ENCODE data around the gene TRIM16. TPM values are rescaled to one million over a fixed set of nuclear protein-coding genes. Genes with fewer than 3 reads are reported as not detected.
"Not testable (repeated sequence)": the region's sequence is repeated elsewhere in the genome, so short reads cannot be mapped to it uniquely, and the experiment has no call there.

Gene TRIM16
- total RNA-seq, 1 experiment from 2014 or later: 10.9 TPM

DNA sequence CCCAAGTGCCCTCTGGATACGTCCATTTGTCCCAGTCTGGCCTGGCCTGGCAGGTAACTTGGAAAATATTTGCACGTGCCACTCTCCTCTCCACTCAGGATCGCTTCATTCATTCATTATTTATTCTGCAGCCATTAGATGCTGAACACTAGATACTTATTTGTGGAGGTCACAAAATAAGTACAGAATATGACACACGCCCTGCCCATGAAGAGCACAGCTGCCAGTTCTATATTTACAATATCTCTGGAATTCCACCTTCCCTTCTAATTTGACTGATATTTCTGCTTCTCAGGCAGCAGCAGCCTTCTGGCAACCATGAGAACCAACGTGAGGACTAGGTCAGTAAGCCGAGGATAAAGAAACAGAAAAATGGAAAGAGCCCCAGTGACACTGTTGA is 20.9 kb downstream of the TRIM16 start:
- H3K4me1 ChIP-seq (ENCODE audit: low read length): no peaks in the 10 kb centered on the region
- no peak overlapping the region for H2AFZ ChIP-seq (ENCODE audit: low read length)
- no peak for DNase-seq
- H3K9ac ChIP-seq (ENCODE audit: low read length): no peak overlapping the region
- no peaks in the 10 kb centered on the region for H3K9me2 ChIP-seq (replicated peaks; ENCODE audit: insufficient read depth, low read length)
- no peak overlapping the region for H3K4me2 ChIP-seq (ENCODE audit: low read depth, low read length, poor library complexity, severe bottlenecking)
- no peaks in the 10 kb centered on the region for H3K36me3 ChIP-seq (ENCODE audit: insufficient read depth, low read length)
- no peaks in the 10 kb centered on the region for H3K79me2 ChIP-seq (ENCODE audit: low read length)
- H3K9me3 ChIP-seq (ENCODE audit: low read length): no peaks in the 10 kb centered on the region
- H3K27me3 ChIP-seq (ENCODE audit: low read length): no peaks in the 10 kb centered on the region
- no peak overlapping the region for H3K4me3 ChIP-seq (ENCODE audit: low read length)
- H4K20me1 ChIP-seq (ENCODE audit: insufficient read depth, low read depth, low read length): no peaks in the 10 kb centered on the region
- H3K27ac ChIP-seq (ENCODE audit: low read length): no peak overlapping the region

DNA sequence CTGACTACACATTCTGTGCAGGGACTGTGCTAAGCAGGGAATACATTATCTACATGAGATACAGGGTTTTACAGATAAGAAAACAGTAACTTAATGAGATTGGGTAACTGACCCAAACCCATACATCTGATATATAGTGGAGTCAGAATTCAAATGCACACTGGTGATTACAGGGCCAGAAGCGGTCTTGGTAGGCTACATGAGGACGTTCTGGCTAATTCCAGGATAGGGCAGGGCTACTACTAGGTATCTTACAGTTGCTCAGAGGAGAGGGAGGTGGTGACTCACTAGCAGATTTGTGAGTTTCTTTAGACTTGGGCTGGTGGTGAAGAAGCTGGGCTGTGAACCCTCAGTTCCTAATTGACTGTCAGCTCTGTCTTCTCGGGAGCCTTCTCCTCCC is 21.4 kb downstream of the TRIM16 start:
- H3K4me3 ChIP-seq (ENCODE audit: low read length): no peak overlapping the region
- no peak for DNase-seq
- no peak overlapping the region for H3K4me2 ChIP-seq (ENCODE audit: low read depth, low read length, poor library complexity, severe bottlenecking)
- no peaks in the 10 kb centered on the region for H3K27me3 ChIP-seq (ENCODE audit: low read length)
- H3K79me2 ChIP-seq (ENCODE audit: low read length): no peaks in the 10 kb centered on the region
- no peak overlapping the region for H3K9ac ChIP-seq (ENCODE audit: low read length)
- H3K9me2 ChIP-seq (replicated peaks; ENCODE audit: insufficient read depth, low read length): no peaks in the 10 kb centered on the region
- no peaks in the 10 kb centered on the region for H3K4me1 ChIP-seq (ENCODE audit: low read length)
- no peak overlapping the region for H2AFZ ChIP-seq (ENCODE audit: low read length)
- H4K20me1 ChIP-seq (ENCODE audit: insufficient read depth, low read depth, low read length): no peaks in the 10 kb centered on the region
- no peaks in the 10 kb centered on the region for H3K36me3 ChIP-seq (ENCODE audit: insufficient read depth, low read length)
- H3K27ac ChIP-seq (ENCODE audit: low read length): no peak overlapping the region
- H3K9me3 ChIP-seq (ENCODE audit: low read length): no peaks in the 10 kb centered on the region

DNA sequence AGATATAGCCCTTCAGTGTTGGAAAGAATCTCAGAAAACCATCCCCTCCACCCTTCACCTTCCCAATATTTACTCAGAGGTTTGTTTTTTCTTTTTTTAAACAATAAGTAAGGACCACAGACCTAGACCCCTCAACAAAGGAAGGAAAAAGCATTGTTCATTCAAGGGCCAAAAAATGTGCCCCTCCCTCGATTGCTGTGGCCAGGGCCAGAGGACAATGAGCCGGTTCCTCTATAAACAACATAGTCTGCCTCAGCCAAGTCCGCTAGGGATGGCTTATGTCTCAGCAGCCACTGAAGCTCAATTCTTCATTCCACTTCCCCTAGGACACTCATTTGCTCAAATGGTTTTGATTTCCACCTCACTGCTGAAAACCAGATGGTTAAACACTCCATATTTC is 24.0 kb downstream of the TRIM16 start:
- Histone ChIP-seq H3K36me3 (ENCODE audit: insufficient read depth, low read length) (no peaks in the 10 kb centered on the region), H3K27ac (ENCODE audit: low read length) (no peak overlapping the region), H3K79me2 (ENCODE audit: low read length) (no peaks in the 10 kb centered on the region), H3K4me1 (ENCODE audit: low read length) (no peaks in the 10 kb centered on the region), H3K9me2 (replicated peaks; ENCODE audit: insufficient read depth, low read length) (no peaks in the 10 kb centered on the region), H2AFZ (ENCODE audit: low read length) (no peak overlapping the region), H3K4me3 (ENCODE audit: low read length) (no peak overlapping the region), H3K4me2 (ENCODE audit: low read depth, low read length, poor library complexity, severe bottlenecking) (no peak overlapping the region), H3K27me3 (ENCODE audit: low read length) (no peaks in the 10 kb centered on the region), H3K9me3 (ENCODE audit: low read length) (no peaks in the 10 kb centered on the region), H3K9ac (ENCODE audit: low read length) (no peak overlapping the region), H4K20me1 (ENCODE audit: insufficient read depth, low read depth, low read length) (no peaks in the 10 kb centered on the region)
- no peak for DNase-seq

DNA sequence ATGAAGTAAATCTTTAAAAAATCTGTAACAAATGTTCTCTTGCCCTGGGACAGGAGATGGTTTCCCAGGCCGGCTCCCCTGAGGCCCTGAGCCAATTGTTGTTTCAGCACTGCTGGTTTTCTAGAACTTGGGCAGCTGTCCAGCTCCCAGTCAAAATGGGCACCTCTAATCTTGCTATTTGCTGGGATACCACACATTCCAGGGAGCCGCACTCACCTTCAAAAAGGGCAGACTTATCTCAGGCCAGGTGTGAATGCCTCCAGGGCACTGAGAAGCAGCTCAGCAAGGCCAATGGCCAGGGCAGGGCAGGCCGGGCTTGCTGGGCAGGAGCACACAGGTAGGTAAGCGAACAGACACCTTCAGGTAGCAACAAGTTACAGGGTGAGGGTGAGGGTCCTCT is 24.4 kb downstream of the TRIM16 start:
- no peaks in the 10 kb centered on the region for H3K9me2 ChIP-seq (replicated peaks; ENCODE audit: insufficient read depth, low read length)
- H3K4me1 ChIP-seq (ENCODE audit: low read length): no peaks in the 10 kb centered on the region
- H4K20me1 ChIP-seq (ENCODE audit: insufficient read depth, low read depth, low read length): no peaks in the 10 kb centered on the region
- H3K79me2 ChIP-seq (ENCODE audit: low read length): no peaks in the 10 kb centered on the region
- H3K27ac ChIP-seq (ENCODE audit: low read length): no peak overlapping the region
- H3K27me3 ChIP-seq (ENCODE audit: low read length): no peaks in the 10 kb centered on the region
- no peak overlapping the region for H3K4me2 ChIP-seq (ENCODE audit: low read depth, low read length, poor library complexity, severe bottlenecking)
- H3K36me3 ChIP-seq (ENCODE audit: insufficient read depth, low read length): no peaks in the 10 kb centered on the region
- H3K4me3 ChIP-seq (ENCODE audit: low read length): no peak overlapping the region
- H3K9ac ChIP-seq (ENCODE audit: low read length): no peak overlapping the region
- no peaks in the 10 kb centered on the region for H3K9me3 ChIP-seq (ENCODE audit: low read length)
- peak; percentile 24 for DNase-seq
- no peak overlapping the region for H2AFZ ChIP-seq (ENCODE audit: low read length)

DNA sequence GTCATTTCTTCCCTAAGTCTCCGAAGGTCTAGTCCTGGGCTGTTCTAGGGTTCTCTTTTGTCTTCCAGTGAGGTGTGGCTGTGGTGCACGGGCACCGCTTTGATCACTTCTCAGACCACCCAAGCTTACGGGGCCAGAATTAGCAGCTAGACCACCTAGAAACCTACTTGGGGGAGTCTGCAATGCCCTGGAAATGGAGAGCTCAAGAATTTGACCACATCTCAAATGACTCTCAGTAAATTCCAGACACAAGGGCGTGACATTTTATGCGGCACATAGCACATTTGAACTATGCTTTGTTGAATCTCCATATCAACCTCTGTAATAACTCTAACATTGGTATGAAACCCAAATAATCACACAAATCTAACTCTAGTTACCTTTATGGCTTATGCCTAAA is 24.9 kb downstream of the TRIM16 start:
- no peak for DNase-seq
- Histone ChIP-seq H3K27me3 (ENCODE audit: low read length) (no peaks in the 10 kb centered on the region), H3K79me2 (ENCODE audit: low read length) (no peaks in the 10 kb centered on the region), H4K20me1 (ENCODE audit: insufficient read depth, low read depth, low read length) (no peaks in the 10 kb centered on the region), H3K4me2 (ENCODE audit: low read depth, low read length, poor library complexity, severe bottlenecking) (no peak overlapping the region), H3K27ac (ENCODE audit: low read length) (no peak overlapping the region), H3K4me3 (ENCODE audit: low read length) (no peak overlapping the region), H3K9me2 (replicated peaks; ENCODE audit: insufficient read depth, low read length) (no peaks in the 10 kb centered on the region), H3K9me3 (ENCODE audit: low read length) (no peaks in the 10 kb centered on the region), H3K9ac (ENCODE audit: low read length) (no peak overlapping the region), H3K36me3 (ENCODE audit: insufficient read depth, low read length) (no peaks in the 10 kb centered on the region), H2AFZ (ENCODE audit: low read length) (no peak overlapping the region), H3K4me1 (ENCODE audit: low read length) (no peaks in the 10 kb centered on the region)

DNA sequence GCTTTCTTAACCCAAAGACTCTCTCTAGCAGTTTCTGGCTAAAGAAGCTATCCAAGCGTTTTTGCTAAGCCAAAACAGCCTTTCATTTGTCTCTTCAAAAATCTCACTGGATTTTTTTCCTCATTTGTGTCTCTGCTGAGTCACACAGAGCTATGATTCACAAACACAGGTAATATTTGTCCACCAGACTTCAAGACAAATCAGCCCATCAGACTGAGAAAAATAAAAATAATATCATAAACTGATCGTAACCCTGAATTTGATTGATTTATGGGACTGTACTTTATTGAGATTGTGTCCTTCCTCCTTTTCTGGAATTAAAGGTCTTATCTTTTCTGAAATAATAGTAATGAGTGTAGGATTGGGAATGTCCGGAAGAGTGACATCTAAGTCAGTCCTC is 25.8 kb downstream of the TRIM16 start:
- Histone ChIP-seq H3K4me3 (ENCODE audit: low read length) (no peak overlapping the region), H3K4me2 (ENCODE audit: low read depth, low read length, poor library complexity, severe bottlenecking) (no peak overlapping the region), H3K79me2 (ENCODE audit: low read length) (no peaks in the 10 kb centered on the region), H3K9ac (ENCODE audit: low read length) (no peak overlapping the region), H3K36me3 (ENCODE audit: insufficient read depth, low read length) (no peaks in the 10 kb centered on the region), H2AFZ (ENCODE audit: low read length) (no peak overlapping the region), H3K9me2 (replicated peaks; ENCODE audit: insufficient read depth, low read length) (no peaks in the 10 kb centered on the region), H3K27me3 (ENCODE audit: low read length) (no peaks in the 10 kb centered on the region), H4K20me1 (ENCODE audit: insufficient read depth, low read depth, low read length) (no peaks in the 10 kb centered on the region), H3K4me1 (ENCODE audit: low read length) (no peaks in the 10 kb centered on the region), H3K9me3 (ENCODE audit: low read length) (no peaks in the 10 kb centered on the region), H3K27ac (ENCODE audit: low read length) (no peak overlapping the region)
- DNase-seq: no peak

DNA sequence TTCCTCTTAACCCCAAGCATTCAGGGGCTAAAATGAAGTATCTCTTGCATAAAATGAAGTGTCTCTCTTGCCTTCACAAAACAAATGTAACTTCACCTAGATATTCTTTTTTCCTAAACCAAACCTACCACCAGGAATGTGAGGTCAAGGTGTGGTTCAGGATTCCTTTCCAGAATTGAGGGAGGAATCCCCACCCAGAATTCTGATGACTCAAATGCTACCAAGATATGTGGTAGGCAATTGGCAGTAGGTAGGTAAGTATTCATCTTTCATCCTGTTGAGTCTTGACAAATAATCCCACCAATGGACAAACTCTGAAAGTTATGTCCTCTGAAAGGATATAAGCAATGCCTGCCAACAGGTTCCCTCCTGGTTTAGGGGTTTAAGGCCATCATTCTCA is 26.2 kb downstream of the TRIM16 start:
- H4K20me1 ChIP-seq (ENCODE audit: insufficient read depth, low read depth, low read length): no peaks in the 10 kb centered on the region
- no peak overlapping the region for H3K27ac ChIP-seq (ENCODE audit: low read length)
- no peak overlapping the region for H3K9ac ChIP-seq (ENCODE audit: low read length)

DNA sequence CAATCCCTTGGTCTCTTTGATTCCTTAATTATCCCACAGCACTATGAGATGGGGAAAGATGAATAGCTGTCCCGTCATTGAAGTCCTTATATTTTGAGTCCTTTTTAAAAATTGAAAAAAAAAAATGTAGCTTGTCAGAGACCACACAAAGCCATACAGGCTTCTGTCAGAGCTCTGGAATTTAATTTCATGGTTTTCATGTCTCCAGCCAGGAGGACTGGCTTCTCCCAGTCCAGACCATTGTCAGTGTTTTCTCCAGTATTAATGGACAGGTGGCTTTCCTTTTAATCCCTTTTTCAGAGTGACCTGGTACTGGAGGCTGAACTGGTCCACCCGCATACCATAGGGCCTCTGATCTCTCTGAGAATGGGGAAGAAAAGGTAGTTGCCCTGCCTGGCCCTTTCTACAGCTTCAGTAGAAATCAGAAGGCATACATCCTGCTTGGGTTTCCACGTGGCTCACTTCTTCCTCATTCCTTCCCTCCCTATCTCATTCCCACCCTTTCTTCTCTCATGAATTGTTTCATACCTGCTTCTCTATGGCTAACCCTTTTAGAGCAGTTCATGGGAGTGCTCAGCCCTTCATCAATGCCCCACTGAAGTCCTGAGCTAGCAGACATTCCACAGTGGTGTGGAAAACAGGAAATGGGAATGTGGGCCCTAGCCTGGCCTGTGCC is 29.1 kb downstream of the TRIM16 start:
- Histone ChIP-seq H3K27me3 (ENCODE audit: low read length) (no peaks in the 10 kb centered on the region), H3K9me2 (replicated peaks; ENCODE audit: insufficient read depth, low read length) (no peaks in the 10 kb centered on the region), H3K79me2 (ENCODE audit: low read length) (no peaks in the 10 kb centered on the region), H3K4me3 (ENCODE audit: low read length) (no peak overlapping the region), H2AFZ (ENCODE audit: low read length) (no peak overlapping the region), H3K4me2 (ENCODE audit: low read depth, low read length, poor library complexity, severe bottlenecking) (no peak overlapping the region), H3K9ac (ENCODE audit: low read length) (no peak overlapping the region), H3K27ac (ENCODE audit: low read length) (no peak overlapping the region), H3K36me3 (ENCODE audit: insufficient read depth, low read length) (no peaks in the 10 kb centered on the region), H3K9me3 (ENCODE audit: low read length) (no peaks in the 10 kb centered on the region), H3K4me1 (ENCODE audit: low read length) (no peaks in the 10 kb centered on the region), H4K20me1 (ENCODE audit: insufficient read depth, low read depth, low read length) (no peaks in the 10 kb centered on the region)
- no peak for DNase-seq

More for the DNA sequence above, 26.2 kb downstream of the TRIM16 start:
- Histone ChIP-seq H3K79me2 (ENCODE audit: low read length) (no peaks in the 10 kb centered on the region), H3K27me3 (ENCODE audit: low read length) (no peaks in the 10 kb centered on the region), H3K9me3 (ENCODE audit: low read length) (no peaks in the 10 kb centered on the region), H3K36me3 (ENCODE audit: insufficient read depth, low read length) (no peaks in the 10 kb centered on the region), H3K4me1 (ENCODE audit: low read length) (no peaks in the 10 kb centered on the region), H2AFZ (ENCODE audit: low read length) (no peak overlapping the region), H3K9me2 (replicated peaks; ENCODE audit: insufficient read depth, low read length) (no peaks in the 10 kb centered on the region), H3K4me3 (ENCODE audit: low read length) (no peak overlapping the region), H3K4me2 (ENCODE audit: low read depth, low read length, poor library complexity, severe bottlenecking) (no peak overlapping the region)
- DNase-seq: no peak

DNA sequence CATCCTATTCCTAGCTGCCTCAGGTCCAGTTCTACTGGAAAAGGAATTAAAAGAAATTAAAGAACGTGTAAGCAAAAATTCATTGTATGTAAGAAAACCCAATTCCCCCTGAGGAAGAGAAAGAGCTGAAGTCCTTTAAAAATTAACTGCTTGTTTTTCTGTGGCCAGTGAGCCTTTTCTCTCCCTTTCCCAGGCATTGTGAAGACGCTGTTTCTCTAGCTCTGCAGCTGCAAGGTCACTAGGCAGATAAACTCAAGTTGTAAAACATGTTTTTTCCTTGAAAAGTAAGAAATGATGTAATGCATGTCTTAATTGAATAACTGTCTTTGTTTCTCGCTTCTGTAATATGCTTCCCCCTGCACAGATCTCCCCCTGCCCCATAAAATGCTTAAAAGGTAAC is 29.7 kb downstream of the TRIM16 start:
- not testable (repeated sequence) for H3K27ac ChIP-seq (ENCODE audit: low read length)

More for the DNA sequence above, 29.7 kb downstream of the TRIM16 start:
- not testable (repeated sequence) for H3K79me2 ChIP-seq (ENCODE audit: low read length); H2AFZ ChIP-seq (ENCODE audit: low read length); H3K9ac ChIP-seq (ENCODE audit: low read length); H3K4me1 ChIP-seq (ENCODE audit: low read length); H4K20me1 ChIP-seq (ENCODE audit: insufficient read depth, low read depth, low read length); H3K4me2 ChIP-seq (ENCODE audit: low read depth, low read length, poor library complexity, severe bottlenecking); H3K9me3 ChIP-seq (ENCODE audit: low read length); H3K9me2 ChIP-seq (replicated peaks; ENCODE audit: insufficient read depth, low read length); H3K4me3 ChIP-seq (ENCODE audit: low read length); H3K36me3 ChIP-seq (ENCODE audit: insufficient read depth, low read length); DNase-seq; H3K27me3 ChIP-seq (ENCODE audit: low read length)
